ENCODE results near the gene NDUFB5.
"Not testable (repeated sequence)": the region's sequence is repeated elsewhere in the genome, so short reads cannot be mapped to it uniquely, and the experiment has no call there.

The NDUFB5 gene

GRCh38 chr3:179624451-179624850 lies 19.9 kb downstream of the NDUFB5 start:
- no peak for DNase-seq (ENCODE audit: low spot score)
- TF ChIP-seq, protein P1, sequence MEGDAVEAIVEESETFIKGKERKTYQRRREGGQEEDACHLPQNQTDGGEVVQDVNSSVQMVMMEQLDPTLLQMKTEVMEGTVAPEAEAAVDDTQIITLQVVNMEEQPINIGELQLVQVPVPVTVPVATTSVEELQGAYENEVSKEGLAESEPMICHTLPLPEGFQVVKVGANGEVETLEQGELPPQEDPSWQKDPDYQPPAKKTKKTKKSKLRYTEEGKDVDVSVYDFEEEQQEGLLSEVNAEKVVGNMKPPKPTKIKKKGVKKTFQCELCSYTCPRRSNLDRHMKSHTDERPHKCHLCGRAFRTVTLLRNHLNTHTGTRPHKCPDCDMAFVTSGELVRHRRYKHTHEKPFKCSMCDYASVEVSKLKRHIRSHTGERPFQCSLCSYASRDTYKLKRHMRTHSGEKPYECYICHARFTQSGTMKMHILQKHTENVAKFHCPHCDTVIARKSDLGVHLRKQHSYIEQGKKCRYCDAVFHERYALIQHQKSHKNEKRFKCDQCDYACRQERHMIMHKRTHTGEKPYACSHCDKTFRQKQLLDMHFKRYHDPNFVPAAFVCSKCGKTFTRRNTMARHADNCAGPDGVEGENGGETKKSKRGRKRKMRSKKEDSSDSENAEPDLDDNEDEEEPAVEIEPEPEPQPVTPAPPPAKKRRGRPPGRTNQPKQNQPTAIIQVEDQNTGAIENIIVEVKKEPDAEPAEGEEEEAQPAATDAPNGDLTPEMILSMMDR (conservative IDR thresholded peaks at IDR 0.05; ENCODE audit: low read depth): no peak
- CTCF ChIA-PET: interaction anchor here (0.6 kb wide), 2 partner anchors 20 to 1190 kb away, joined by 3 read pairs; no protein-coding TSS in a partner anchor
- H3K27ac ChIP-seq: no peak overlapping the region
- POLR2A ChIA-PET (ENCODE audit: low non-redundant PET): no interaction called here

DNA sequence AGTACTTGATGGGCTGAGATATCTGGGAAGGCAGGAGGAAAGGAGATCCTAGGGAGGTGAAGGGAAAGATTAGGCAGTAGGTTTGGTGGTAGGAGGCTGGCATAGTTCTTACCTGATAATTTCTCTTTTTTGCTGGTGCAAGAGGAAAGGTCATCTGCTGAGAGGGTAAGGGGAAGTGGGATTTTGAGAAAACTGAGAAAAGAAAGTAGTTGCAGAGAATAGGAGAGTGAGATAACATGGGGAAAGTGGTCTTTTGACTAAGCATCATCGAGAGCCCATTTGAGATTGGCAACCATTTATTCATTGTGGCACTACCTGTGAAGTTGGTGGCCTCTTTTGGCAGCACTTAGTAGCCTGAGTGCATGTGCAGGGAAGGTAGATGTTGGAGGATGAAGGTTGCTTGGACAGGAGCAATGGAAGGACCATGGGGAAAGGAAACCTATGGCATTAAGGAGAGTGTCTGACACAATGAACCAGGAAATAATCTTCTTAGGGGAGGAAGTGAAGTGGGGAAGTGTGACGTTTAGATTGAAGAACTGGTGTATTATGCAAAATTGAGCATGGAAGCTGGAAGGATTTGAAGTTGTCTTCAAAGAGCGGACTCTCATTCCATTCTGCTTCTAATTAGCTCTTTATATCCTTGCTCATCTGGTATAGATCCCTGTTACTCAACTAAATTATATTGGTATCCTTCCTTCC lies 26.3 kb downstream of the NDUFB5 start:
- POLR2A ChIA-PET (ENCODE audit: low non-redundant PET): no interaction called here
- no peak for DNase-seq (ENCODE audit: low spot score)

DNA sequence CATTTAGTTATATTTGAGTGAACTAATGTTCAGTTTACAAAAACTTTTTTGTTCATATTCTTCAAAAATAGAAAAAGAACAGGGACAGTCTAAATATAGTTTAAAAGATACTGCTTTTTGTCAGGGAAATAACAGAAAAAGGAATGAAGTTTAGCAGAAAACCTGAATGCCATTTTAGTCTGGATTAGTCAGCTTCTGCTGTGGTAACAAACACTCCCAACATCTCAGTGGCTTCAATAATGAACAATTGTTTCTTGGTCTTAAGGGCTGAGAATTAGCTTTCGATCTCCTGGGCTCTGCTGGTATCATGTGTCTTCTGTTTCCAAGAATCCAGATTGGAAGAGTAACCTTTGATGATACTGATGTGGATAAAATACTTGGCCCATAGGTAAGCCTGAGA lies 35.9 kb downstream of the NDUFB5 start:
- ChIA-PET POLR2A (ENCODE audit: low non-redundant PET) (no interaction called here), CTCF (no interaction called here)
- no peak for DNase-seq (ENCODE audit: low spot score)
- TF ChIP-seq, protein P1 (conservative IDR thresholded peaks at IDR 0.05; ENCODE audit: low read depth): no peak
- no peak overlapping the region for H3K27ac ChIP-seq

More for the DNA sequence above, 26.3 kb downstream of the NDUFB5 start:
- CTCF ChIA-PET: interaction anchor here (0.6 kb wide), 1 partner anchor 727 kb away, joined by 3 read pairs; no protein-coding TSS in a partner anchor
- H3K27ac ChIP-seq: no peak overlapping the region
- TF ChIP-seq, protein P1 (conservative IDR thresholded peaks at IDR 0.05; ENCODE audit: low read depth): no peak

- ChIA-PET POLR2A (ENCODE audit: low non-redundant PET) (no interaction called here), CTCF (no interaction called here)
- TF ChIP-seq, protein P1 (conservative IDR thresholded peaks at IDR 0.05; ENCODE audit: low read depth): no peak
Measured at GRCh38 chr3:179642871-179643270, 38.3 kb downstream of the NDUFB5 start.

GRCh38 chr3:179643837-179644236 lies 39.2 kb downstream of the NDUFB5 start:
- CTCF ChIA-PET: interaction anchor here (0.6 kb wide), 1 partner anchor 19 kb away, joined by 3 read pairs; no protein-coding TSS in a partner anchor
- POLR2A ChIA-PET (ENCODE audit: low non-redundant PET): interaction anchor here (0.6 kb wide), 1 partner anchor 32 kb away, joined by 4 read pairs; no protein-coding TSS in a partner anchor
- DNase-seq (ENCODE audit: low spot score); H3K27ac ChIP-seq: not testable (repeated sequence)

More at GRCh38 chr3:179642871-179643270, 38.3 kb downstream of the NDUFB5 start:
- no peak for DNase-seq (ENCODE audit: low spot score)
- H3K27ac ChIP-seq: no peak overlapping the region

DNA sequence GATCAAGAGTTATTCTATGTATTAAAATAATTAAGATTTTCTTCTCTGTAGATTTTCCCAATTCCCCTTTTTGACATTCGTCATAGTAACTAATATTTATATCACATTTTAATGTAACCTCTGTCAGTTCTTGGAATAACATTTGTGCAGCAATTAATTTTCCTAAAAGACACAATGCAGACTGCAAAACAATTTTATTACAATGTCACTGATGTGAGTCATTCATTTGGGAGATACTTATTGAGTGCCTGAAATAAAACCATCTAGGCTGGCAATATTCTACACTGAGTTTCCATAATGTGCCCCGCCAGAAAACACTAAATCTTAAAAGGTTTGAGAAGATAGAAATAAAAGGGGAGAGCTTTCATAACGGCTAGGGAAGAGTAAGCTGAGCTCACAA lies 41.6 kb downstream of the NDUFB5 start:
- no peak for DNase-seq (ENCODE audit: low spot score)
- POLR2A ChIA-PET (ENCODE audit: low non-redundant PET): no interaction called here
- TF ChIP-seq, protein P1 (conservative IDR thresholded peaks at IDR 0.05; ENCODE audit: low read depth): no peak
- no peak overlapping the region for H3K27ac ChIP-seq
- CTCF ChIA-PET: interaction anchor here (0.7 kb wide), 1 partner anchor 1976 kb away, joined by 6 read pairs; no protein-coding TSS in a partner anchor
